ENCODE measurements around the gene GDPD4. TPM values are rescaled to one million over a fixed set of nuclear protein-coding genes. Genes with fewer than 3 reads are reported as not detected.

Gene GDPD4
- total and polyA plus RNA-seq, 4 donors = 0.08 to 1.1 TPM; not detected in 2

GRCh38 chr11:77232242-77232641 is 69.2 kb downstream of the GDPD4 start:
- no peaks in the 10 kb centered on the region for H3K36me3 ChIP-seq (ENCODE audit: control insufficient read depth in 4 of 4, insufficient read depth in 3 of 4, low read depth in 1 of 4, low read length in 3 of 4)
- no peak for DNase-seq (ENCODE audit: low spot score)
- H3K9me3 ChIP-seq (ENCODE audit: control insufficient read depth in 4 of 4, low read length in 3 of 4) = no peaks in the 10 kb centered on the region
- H3K4me3 ChIP-seq (ENCODE audit: low read depth in 1 of 3, low read length in 3 of 3) = no peak overlapping the region
- H3K4me1 ChIP-seq (ENCODE audit: control insufficient read depth in 4 of 4, insufficient read depth in 4 of 4, low read length in 3 of 4) = peaks cover 0 to 10% (median 5%) of the 10 kb centered on the region in 4 donors
- 96% methylated on average over 4 of the region's 4 CpGs for WGBS
- H3K9ac ChIP-seq (ENCODE audit: low read depth in 1 of 2, low read length in 2 of 2) = no peak overlapping the region
- TF ChIP-seq MAX (IDR thresholded peaks at IDR 0.05) (no peak), HNF4G (IDR thresholded peaks at IDR 0.05) (no peak), SP1 (IDR thresholded peaks at IDR 0.05) (no peak), NR2F2 (IDR thresholded peaks at IDR 0.05) (no peak), GABPA (IDR thresholded peaks at IDR 0.05 in 1 of 2, conservative IDR thresholded peaks at IDR 0.05 in 1 of 2) (no peak), FOXA1 (IDR thresholded peaks at IDR 0.05) (no peak), FOXA2 (IDR thresholded peaks at IDR 0.05) (no peak), RAD21 (IDR thresholded peaks at IDR 0.05) (no peak), JUND (IDR thresholded peaks at IDR 0.05) (no peak), EGR1 (IDR thresholded peaks at IDR 0.05; ENCODE audit: low read depth in 2 of 2) (no peak), RXRA (IDR thresholded peaks at IDR 0.05) (no peak), ZBTB33 (IDR thresholded peaks at IDR 0.05) (no peak), YY1 (IDR thresholded peaks at IDR 0.05) (no peak), TAF1 (conservative IDR thresholded peaks at IDR 0.05) (no peak)
- no peak overlapping the region for H3K27ac ChIP-seq (ENCODE audit: low read depth in 1 of 2, low read length in 2 of 2)
- H3K27me3 ChIP-seq (ENCODE audit: control insufficient read depth in 4 of 4, insufficient read depth in 4 of 4, low read length in 3 of 4) = no peaks in the 10 kb centered on the region

- TF ChIP-seq RXRA (IDR thresholded peaks at IDR 0.05) = no peak
- TF ChIP-seq HNF4A (conservative IDR thresholded peaks at IDR 0.05) = no peak
- no peak for TF ChIP-seq EGR1 (IDR thresholded peaks at IDR 0.05; ENCODE audit: low read depth in 2 of 2)
- TF ChIP-seq RAD21 (IDR thresholded peaks at IDR 0.05) = no peak
- no peak for TF ChIP-seq JUND (IDR thresholded peaks at IDR 0.05)
- no peak for TF ChIP-seq FOXA1 (IDR thresholded peaks at IDR 0.05)
- no peak for TF ChIP-seq FOXA2 (IDR thresholded peaks at IDR 0.05)
- no peak for TF ChIP-seq HNF4G (IDR thresholded peaks at IDR 0.05)
- no peak for TF ChIP-seq MAX (IDR thresholded peaks at IDR 0.05)
- TF ChIP-seq ATF3 (IDR thresholded peaks at IDR 0.05) = no peak
- no peak for TF ChIP-seq GABPA (IDR thresholded peaks at IDR 0.05 in 1 of 2, conservative IDR thresholded peaks at IDR 0.05 in 1 of 2)
Observed at GRCh38 chr11:77231800-77232199, 69.7 kb downstream of the GDPD4 start.

More at GRCh38 chr11:77231800-77232199, 69.7 kb downstream of the GDPD4 start:
- H3K4me1 ChIP-seq (ENCODE audit: control insufficient read depth in 4 of 4, insufficient read depth in 4 of 4, low read length in 3 of 4) = peaks cover 0 to 10% (median 5%) of the 10 kb centered on the region in 4 donors
- H3K27ac ChIP-seq (ENCODE audit: low read depth in 1 of 2, low read length in 2 of 2) = no peak overlapping the region
- no peaks in the 10 kb centered on the region for H3K9me3 ChIP-seq (ENCODE audit: control insufficient read depth in 4 of 4, low read length in 3 of 4)
- DNase-seq (ENCODE audit: low spot score) = no peak
- no peak overlapping the region for H3K9ac ChIP-seq (ENCODE audit: low read depth in 1 of 2, low read length in 2 of 2)
- H3K36me3 ChIP-seq (ENCODE audit: control insufficient read depth in 4 of 4, insufficient read depth in 3 of 4, low read depth in 1 of 4, low read length in 3 of 4) = no peaks in the 10 kb centered on the region
- H3K4me3 ChIP-seq (ENCODE audit: low read depth in 1 of 3, low read length in 3 of 3) = no peak overlapping the region
- 95% methylated on average over 1 of the region's 1 CpG for WGBS
- H3K27me3 ChIP-seq (ENCODE audit: control insufficient read depth in 4 of 4, insufficient read depth in 4 of 4, low read length in 3 of 4) = no peaks in the 10 kb centered on the region

All from liver (tissue), 9 donors.